ENCODE measurements around the gene ARSD. TPM values are rescaled to one million over a fixed set of nuclear protein-coding genes. Genes with fewer than 3 reads are reported as not detected.
"Not testable (repeated sequence)": the region's sequence is repeated elsewhere in the genome, so short reads cannot be mapped to it uniquely, and the experiment has no call there.

The ARSD gene
- polyA plus RNA-seq, 1 donor = 58.8 TPM

GRCh38 chrX:2934715-2935710 lies 5.9 kb upstream of the ARSD start:
- DNase-seq = no peak

- DNase-seq = no peak
Observed at GRCh38 chrX:2933125-2933900, 4.2 kb upstream of the ARSD start.

GRCh38 chrX:2931612-2932011 lies 2.5 kb upstream of the ARSD start:
- DNase-seq = no peak

- DNase-seq = no peak
Observed at GRCh38 chrX:2931155-2931554, 2.0 kb upstream of the ARSD start.

DNA sequence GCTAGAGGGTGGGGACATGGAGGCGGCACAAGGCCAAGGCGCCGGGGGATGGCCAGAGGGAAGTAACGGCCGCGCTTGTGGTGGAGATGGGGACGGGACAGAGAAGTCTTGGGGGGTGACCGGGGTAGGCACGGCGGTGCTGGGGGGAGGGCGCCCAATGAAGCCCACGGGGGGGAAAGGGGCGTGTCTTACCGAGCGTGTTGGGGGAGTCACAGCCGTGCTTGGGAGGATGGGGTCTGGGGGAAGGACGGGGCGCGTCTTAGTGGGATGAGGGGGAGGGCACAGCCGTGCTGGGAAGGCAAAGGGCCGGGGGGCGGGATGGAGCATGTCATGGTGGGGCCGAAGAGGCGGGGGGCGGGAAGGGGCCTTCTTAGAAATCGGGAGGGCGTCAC lies 952 bp downstream of the ARSD start:
- DNase-seq = peak; percentile 68

DNA sequence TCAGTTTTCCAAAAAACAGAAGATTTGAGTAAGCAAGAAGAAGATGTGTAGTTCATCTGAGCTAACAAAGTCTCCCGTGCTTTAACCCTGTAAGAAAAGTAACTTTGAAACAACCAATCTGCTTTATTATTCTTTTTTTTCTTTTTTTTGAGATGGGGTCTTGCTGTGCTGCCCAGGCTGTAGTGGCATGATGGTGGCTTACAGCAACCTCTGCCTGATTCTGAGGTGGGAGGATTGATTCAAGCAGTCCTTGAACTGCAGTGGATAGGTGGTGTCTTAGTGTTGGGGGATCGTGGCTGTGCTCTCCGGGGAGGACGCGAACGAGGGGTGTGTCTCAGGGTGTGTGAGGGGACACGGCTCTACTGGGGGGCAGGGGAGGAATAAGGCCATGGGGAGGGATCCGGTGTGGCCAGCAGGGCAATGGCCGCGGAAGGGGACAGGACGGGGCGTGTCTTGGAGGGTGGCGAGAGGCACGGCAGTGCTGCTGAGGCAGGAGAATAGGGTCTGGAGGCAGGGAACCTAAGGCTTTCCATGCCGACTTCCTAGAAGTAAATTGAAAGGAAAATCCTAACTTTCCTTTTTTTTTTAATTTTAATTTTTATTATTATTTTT lies 2.4 kb downstream of the ARSD start:
- no peak for DNase-seq

- not testable (repeated sequence) for DNase-seq
Observed at GRCh38 chrX:2926255-2926654, 2.9 kb downstream of the ARSD start.

- DNase-seq = no peak
Observed at GRCh38 chrX:2924151-2924550, 5.0 kb downstream of the ARSD start.

DNA sequence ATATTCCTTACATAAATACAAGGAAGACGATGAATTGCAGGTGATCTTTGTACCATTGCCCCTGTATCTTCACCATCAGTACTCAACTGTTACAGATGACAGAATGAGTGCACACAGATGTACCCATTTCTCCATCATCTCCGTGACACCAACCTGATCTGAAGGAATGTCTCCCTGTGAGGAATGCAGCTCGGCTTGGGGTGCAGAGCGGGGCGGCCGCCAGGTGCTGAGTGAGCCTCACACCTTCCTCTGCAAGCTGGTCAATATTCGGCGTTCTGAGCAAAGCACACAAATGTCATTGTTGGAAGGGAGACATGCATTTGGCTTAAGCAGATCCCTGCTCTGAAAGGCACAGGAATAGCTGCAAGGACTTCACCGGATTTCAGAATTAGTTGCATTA lies 7.4 kb downstream of the ARSD start:
- no peak for DNase-seq

DNA sequence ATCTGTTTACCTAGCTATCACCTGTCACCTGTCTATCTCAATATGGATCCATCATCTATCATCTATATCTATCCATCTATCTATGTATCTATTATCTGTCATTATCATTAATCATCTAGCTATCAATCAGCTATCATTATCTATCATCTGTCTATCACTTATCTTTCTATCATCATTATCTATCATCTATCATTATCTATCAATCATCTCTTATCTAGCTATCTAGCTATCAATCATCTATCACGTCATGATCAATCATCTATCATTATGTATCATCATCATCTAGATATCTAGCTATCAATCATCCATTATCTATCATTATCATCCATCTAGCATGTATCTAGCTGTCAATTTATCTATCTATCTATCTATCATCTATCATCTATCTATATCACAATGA lies 7.9 kb downstream of the ARSD start:
- no peak for DNase-seq

DNA sequence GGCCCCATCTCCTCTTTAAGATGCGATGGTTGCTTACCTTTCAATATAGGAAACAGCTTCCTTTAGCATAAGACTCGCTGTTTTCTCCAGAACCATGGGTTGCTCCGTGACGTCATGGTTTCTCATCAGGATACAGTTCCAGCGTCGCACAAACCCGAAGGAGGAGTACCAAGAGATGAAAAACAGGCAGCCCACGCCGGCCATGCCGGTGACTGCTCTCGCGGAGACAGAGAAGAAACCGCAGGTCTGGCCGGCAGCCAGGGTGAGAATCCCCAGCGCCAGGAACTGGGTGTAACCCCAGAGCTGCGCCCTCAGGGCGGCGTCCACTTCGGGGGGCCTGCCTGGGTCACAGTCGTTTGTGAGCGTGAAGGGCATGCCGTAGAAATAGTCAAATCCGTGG lies 11.4 kb downstream of the ARSD start:
- DNase-seq = no peak

DNA sequence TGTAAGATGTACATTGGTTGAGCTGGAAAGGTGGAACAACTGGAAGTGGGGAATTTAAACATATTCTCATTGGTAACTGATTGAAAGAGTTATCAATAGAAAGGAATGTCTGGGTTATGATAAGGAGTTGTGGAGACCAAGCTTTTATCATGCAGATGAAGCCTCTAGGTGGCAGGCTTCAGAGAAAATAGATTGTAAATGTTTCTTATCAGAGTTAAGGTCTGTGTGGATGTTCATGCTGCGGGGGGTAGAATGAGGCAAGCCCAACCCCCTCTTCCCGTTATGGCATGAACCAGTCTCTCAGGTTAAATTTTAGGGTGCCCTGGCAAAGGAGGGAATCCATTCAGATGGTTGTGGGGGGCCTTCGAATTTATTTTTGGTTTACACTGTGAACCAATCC lies 16.0 kb downstream of the ARSD start:
- DNase-seq = no peak

DNA sequence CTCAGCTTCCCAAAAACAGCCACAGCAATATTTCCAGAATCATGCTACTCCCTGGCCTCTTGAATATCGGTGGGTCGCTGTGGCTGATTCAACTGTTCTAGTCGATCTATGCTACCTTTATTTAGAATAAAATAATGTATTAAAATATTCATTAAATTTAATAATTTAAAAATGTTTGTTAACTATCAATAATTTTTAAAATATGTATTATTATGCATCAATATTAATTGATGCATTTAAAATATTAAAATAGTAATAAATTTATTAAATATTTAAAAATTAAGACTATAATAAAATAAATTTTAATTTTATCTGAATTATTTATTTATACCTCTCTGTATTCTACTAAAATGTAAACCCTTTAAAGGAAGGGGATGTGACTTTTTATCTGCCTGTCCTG lies 19.0 kb downstream of the ARSD start:
- no peak for DNase-seq

GRCh38 chrX:2908125-2908685 lies 20.9 kb downstream of the ARSD start:
- DNase-seq = no peak

DNA sequence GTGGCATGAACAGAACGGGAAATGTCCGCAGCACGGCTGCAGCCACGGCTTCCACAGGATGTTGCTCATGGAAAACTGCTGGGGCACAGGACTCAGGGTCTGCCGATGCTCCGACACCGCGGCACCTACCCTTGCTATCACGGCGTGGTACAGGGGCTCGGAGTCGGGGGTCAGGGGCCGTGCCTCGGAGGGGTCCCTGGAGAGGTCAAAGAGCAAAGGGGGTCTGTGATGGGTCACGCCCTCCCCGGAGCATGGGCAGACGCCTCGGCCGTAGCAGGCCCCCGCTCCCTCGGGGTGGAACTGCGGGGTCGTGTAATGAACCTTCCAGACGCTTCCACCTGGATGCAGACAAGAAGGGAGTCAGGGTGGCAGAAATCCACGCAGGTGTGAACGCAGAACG lies 21.8 kb downstream of the ARSD start:
- no peak for DNase-seq

- DNase-seq = no peak
Observed at GRCh38 chrX:2903366-2903765, 25.8 kb downstream of the ARSD start.

DNA sequence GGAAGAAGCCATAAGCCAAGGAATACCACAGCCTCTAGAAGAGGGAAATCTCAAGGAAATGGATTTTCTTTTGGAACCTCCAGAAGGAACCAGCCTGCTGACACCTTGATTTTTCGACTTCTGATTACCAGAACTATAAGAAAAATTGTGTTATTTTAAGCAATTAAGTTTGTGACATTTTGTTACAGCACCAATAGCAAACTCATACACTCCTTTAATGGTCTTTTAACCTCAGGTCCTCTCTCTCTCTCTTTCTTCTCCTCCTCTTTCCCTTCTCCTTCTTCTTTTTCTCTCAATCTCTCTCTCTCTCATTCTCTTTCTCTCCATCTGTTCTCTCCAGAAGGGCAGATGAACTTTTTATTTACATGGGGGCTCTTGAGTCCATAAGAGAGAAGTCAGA lies 26.3 kb downstream of the ARSD start:
- DNase-seq = no peak

- DNase-seq = no peak
Observed at GRCh38 chrX:2901367-2902036, 27.6 kb downstream of the ARSD start.

GRCh38 chrX:2898846-2899512 lies 30.2 kb downstream of the ARSD start:
- no peak for DNase-seq

GRCh38 chrX:2897690-2898623 lies 31.2 kb downstream of the ARSD start:
- DNase-seq = peak; percentile 64
